GM23338 (cell line): ENCODE results near the gene BTNL8. TPM values are rescaled to one million over a fixed set of nuclear protein-coding genes. Genes with fewer than 3 reads are reported as not detected.

Experiments
- ATAC-seq: fragments of 200-7000 bp; cut with Tn5 transposase; 3 replicates; pipeline ENCODE4 v1.9.1; 2020
- DNase-seq: peaks from one replicate; pipeline ENCODE4 v3.0.0-alpha.2; 2015; ENCODE audit warnings: low spot score
- H2AFZ ChIP-seq: fragments of 200-600 bp; sonication (generic); 2 replicates; pipeline ENCODE4 v1.8.0; 2016; ENCODE audit warnings: antibody characterized with exemption, mild to moderate bottlenecking, moderate library complexity
- H3F3A ChIP-seq: fragments of 200-600 bp; sonication (generic); replicated peaks from 2 replicates; pipeline ENCODE4 v1.8.0; 2017; ENCODE audit warnings: antibody characterized with exemption, mixed run types, low read depth
- H3K27ac ChIP-seq: fragments of 200-600 bp; sonication (generic); 2 replicates; pipeline ENCODE4 v1.6.1; 2016; ENCODE audit warnings: low read depth
- H3K27me3 ChIP-seq: fragments of 200-600 bp; sonication (generic); 2 replicates; pipeline ENCODE4 v1.8.0; 2016; ENCODE audit warnings: mild to moderate bottlenecking, mixed run types, moderate library complexity; ENCODE audit not compliant: insufficient read depth
- H3K36me3 ChIP-seq: fragments of 200-600 bp; sonication (generic); 2 replicates; pipeline ENCODE4 v1.8.0; 2016; ENCODE audit warnings: mild to moderate bottlenecking; ENCODE audit not compliant: insufficient read depth
- H3K4me1 ChIP-seq: fragments of 200-600 bp; sonication (generic); 2 replicates; pipeline ENCODE4 v1.8.0; 2016; ENCODE audit warnings: mild to moderate bottlenecking, moderate library complexity; ENCODE audit not compliant: insufficient read depth
- H3K4me2 ChIP-seq: fragments of 200-600 bp; sonication (generic); 2 replicates; pipeline ENCODE4 v1.7.1; 2017; ENCODE audit warnings: mixed run types
- H3K4me3 ChIP-seq: fragments of 200-600 bp; sonication (generic); 2 replicates; pipeline ENCODE4 v1.6.1; 2016; ENCODE audit warnings: mixed run types
- H3K79me2 ChIP-seq: fragments of 200-600 bp; sonication (generic); replicated peaks from 2 replicates; pipeline ENCODE4 v1.8.0; 2017; ENCODE audit warnings: mild to moderate bottlenecking; ENCODE audit not compliant: insufficient read depth
- H3K9me2 ChIP-seq: fragments of 200-600 bp; sonication (generic); 2 replicates; pipeline ENCODE4 v1.8.0; 2017; ENCODE audit not compliant: insufficient read depth
- H4K20me1 ChIP-seq: fragments of 200-600 bp; sonication (generic); replicated peaks from 2 replicates; pipeline ENCODE4 v1.8.0; 2017; ENCODE audit warnings: mild to moderate bottlenecking; ENCODE audit not compliant: insufficient read depth
- H3K27ac Mint-ChIP-seq: 2 replicates; pipeline ENCODE4 v1.8.0; 2020; ENCODE audit warnings: inconsistent platforms, mild to moderate bottlenecking, moderate library complexity, mixed read lengths
- H3K27me3 Mint-ChIP-seq: 3 replicates; pipeline ENCODE4 v1.8.0; 2022; ENCODE audit warnings: low read depth, mild to moderate bottlenecking, moderate library complexity, mixed read lengths, inconsistent platforms; ENCODE audit not compliant: insufficient read depth, poor library complexity
- H3K36me3 Mint-ChIP-seq: 3 replicates; pipeline ENCODE4 v1.8.0; 2021; ENCODE audit warnings: low read depth, mild to moderate bottlenecking, inconsistent platforms, moderate library complexity, mixed read lengths
- H3K4me1 Mint-ChIP-seq: 3 replicates; pipeline ENCODE4 v1.8.0; 2020; ENCODE audit warnings: mild to moderate bottlenecking, inconsistent platforms, mixed read lengths
- H3K4me3 Mint-ChIP-seq: 3 replicates; pipeline ENCODE4 v1.8.0; 2021; ENCODE audit warnings: moderate library complexity, mild to moderate bottlenecking, inconsistent platforms, mixed read lengths
- H3K9me3 Mint-ChIP-seq: 3 replicates; pipeline ENCODE4 v1.8.0; 2020; ENCODE audit warnings: moderate library complexity, mild to moderate bottlenecking, inconsistent platforms, mixed read lengths
- CREB1 ChIP-seq: fragments of 250-450 bp; sonication (Bioruptor Pico); IDR thresholded peaks from 2 replicates; pipeline ENCODE4 v1.5.0; 2020; ENCODE audit warnings: low read depth, mild to moderate bottlenecking, moderate library complexity
- CTCF ChIP-seq, 2 experiments: fragments of 200-600 bp in 1 of 2; sonication (generic) in 1 of 2; conservative IDR thresholded peaks; 2 replicates each; pipeline versions ENCODE4 v1.5.1 to v1.6.1; 2016 to 2017; ENCODE audit warnings: antibody characterized with exemption in 2 of 2, low read depth in 2 of 2, mild to moderate bottlenecking in 2 of 2, moderate library complexity in 1 of 2
- ETS1 ChIP-seq: IDR thresholded peaks from 2 replicates; pipeline ENCODE4 v1.6.1; 2016; ENCODE audit warnings: antibody characterized with exemption
- EZH2 ChIP-seq: fragments of 200-600 bp; sonication (generic); IDR thresholded peaks from one replicate; pipeline ENCODE4 v1.8.0; 2017; ENCODE audit warnings: antibody characterized with exemption, mild to moderate bottlenecking, low read depth; ENCODE audit not compliant: unreplicated experiment
- EZH2phosphoT487 ChIP-seq: fragments of 200-600 bp; sonication (generic); IDR thresholded peaks from one replicate; pipeline ENCODE4 v1.8.1; 2018; ENCODE audit warnings: antibody characterized with exemption; ENCODE audit not compliant: unreplicated experiment
- JUNB ChIP-seq: IDR thresholded peaks from one replicate; pipeline ENCODE4 v1.6.1; 2016; ENCODE audit warnings: antibody characterized with exemption; ENCODE audit not compliant: unreplicated experiment
- NANOG ChIP-seq: IDR thresholded peaks from 2 replicates; pipeline ENCODE4 v1.6.1; 2016; ENCODE audit warnings: antibody characterized with exemption, borderline replicate concordance
- POLR2AphosphoS5 ChIP-seq: IDR thresholded peaks from 2 replicates; pipeline ENCODE4 v1.6.1; 2016; ENCODE audit warnings: antibody characterized with exemption, low read depth
- STAT1 ChIP-seq: IDR thresholded peaks from one replicate; pipeline ENCODE4 v1.6.1; 2016; ENCODE audit warnings: antibody characterized with exemption; ENCODE audit not compliant: unreplicated experiment
- ZNF114 ChIP-seq: fragments of 250-450 bp; sonication (Bioruptor Pico); IDR thresholded peaks from 2 replicates; pipeline ENCODE4 v1.5.0; 2020; ENCODE audit warnings: mild to moderate bottlenecking, moderate library complexity
- ZNF331 ChIP-seq: fragments of 250-450 bp; sonication (Bioruptor Pico); IDR thresholded peaks from 2 replicates; pipeline ENCODE4 v1.5.0; 2020; ENCODE audit warnings: low read depth, mild to moderate bottlenecking, moderate library complexity
- polyA plus RNA-seq: library from polyadenylated mRNA; unstranded; fragments of >200 nt; fragmentation: Nextera tagmentation; extraction: Ambion mirVana; gene quantifications from 2 replicates; pipeline ENCODE4 v1.2.1, GENCODE V29; 2016
- total RNA-seq: library from RNA; depleted of rRNA; stranded (reverse); fragments of >200 nt; shearing (Covaris generic); gene quantifications from 2 replicates; pipeline ENCODE4 v1.2.3, GENCODE V29; 2014
- TF ChIP-seq, protein P1 (sequence below): IDR thresholded peaks from one replicate; pipeline ENCODE4 v1.6.1; 2018; ENCODE audit warnings: antibody characterized with exemption; ENCODE audit not compliant: unreplicated experiment
- TF ChIP-seq, protein P2 (sequence below): fragments of 250-450 bp; sonication (Bioruptor Pico); IDR thresholded peaks from 2 replicates; pipeline ENCODE4 v1.5.0; 2020; ENCODE audit warnings: mild to moderate bottlenecking, moderate library complexity

BTNL8 gene
- total and polyA plus RNA-seq, 2 experiments from 2014 or later, result 0.23 TPM; not detected in 1

DNA sequence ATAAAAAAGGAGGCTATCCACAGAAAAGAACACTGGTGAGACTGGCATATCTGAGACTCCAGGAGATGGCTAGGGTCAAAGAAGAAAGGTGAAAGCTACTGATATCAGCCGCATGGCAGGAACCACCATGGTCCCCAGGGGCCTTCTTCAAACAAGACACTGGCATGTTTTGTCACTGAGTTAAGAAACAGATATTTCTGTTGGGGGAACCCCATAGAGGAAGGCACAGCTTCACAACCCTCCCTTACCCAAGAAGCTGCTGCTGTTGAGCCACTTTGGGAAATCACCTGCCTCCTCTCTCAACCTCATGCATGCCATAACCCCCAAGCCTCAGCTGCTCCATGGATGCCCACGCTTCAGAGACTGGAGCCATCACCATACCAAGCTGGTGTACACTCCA lies 76.4 kb downstream of the BTNL8 start:
- Mint-ChIP-seq H3K4me3 (no peak overlapping the region), H3K4me1 (no peaks in the 10 kb centered on the region), H3K27me3 (no peaks in the 10 kb centered on the region), H3K27ac (no peak overlapping the region), H3K9me3 (no peaks in the 10 kb centered on the region), H3K36me3 (no peaks in the 10 kb centered on the region)
- DNase-seq (no peak), ATAC-seq (no peak)
- Histone ChIP-seq H3K9me2 (no peaks in the 10 kb centered on the region), H3K79me2 (no peaks in the 10 kb centered on the region), H3K4me1 (no peaks in the 10 kb centered on the region), H2AFZ (no peak overlapping the region), H3K4me2 (no peak overlapping the region), H4K20me1 (no peaks in the 10 kb centered on the region), H3K27ac (no peak overlapping the region), H3F3A (no peaks in the 10 kb centered on the region), H3K27me3 (no peaks in the 10 kb centered on the region), H3K4me3 (no peak overlapping the region), H3K36me3 (no peaks in the 10 kb centered on the region)
- no peak for TF ChIP-seq EZH2
- TF ChIP-seq, protein P1, sequence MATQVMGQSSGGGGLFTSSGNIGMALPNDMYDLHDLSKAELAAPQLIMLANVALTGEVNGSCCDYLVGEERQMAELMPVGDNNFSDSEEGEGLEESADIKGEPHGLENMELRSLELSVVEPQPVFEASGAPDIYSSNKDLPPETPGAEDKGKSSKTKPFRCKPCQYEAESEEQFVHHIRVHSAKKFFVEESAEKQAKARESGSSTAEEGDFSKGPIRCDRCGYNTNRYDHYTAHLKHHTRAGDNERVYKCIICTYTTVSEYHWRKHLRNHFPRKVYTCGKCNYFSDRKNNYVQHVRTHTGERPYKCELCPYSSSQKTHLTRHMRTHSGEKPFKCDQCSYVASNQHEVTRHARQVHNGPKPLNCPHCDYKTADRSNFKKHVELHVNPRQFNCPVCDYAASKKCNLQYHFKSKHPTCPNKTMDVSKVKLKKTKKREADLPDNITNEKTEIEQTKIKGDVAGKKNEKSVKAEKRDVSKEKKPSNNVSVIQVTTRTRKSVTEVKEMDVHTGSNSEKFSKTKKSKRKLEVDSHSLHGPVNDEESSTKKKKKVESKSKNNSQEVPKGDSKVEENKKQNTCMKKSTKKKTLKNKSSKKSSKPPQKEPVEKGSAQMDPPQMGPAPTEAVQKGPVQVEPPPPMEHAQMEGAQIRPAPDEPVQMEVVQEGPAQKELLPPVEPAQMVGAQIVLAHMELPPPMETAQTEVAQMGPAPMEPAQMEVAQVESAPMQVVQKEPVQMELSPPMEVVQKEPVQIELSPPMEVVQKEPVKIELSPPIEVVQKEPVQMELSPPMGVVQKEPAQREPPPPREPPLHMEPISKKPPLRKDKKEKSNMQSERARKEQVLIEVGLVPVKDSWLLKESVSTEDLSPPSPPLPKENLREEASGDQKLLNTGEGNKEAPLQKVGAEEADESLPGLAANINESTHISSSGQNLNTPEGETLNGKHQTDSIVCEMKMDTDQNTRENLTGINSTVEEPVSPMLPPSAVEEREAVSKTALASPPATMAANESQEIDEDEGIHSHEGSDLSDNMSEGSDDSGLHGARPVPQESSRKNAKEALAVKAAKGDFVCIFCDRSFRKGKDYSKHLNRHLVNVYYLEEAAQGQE, result no peak
- TF ChIP-seq POLR2AphosphoS5, result no peak
- no peak for TF ChIP-seq EZH2phosphoT487
- TF ChIP-seq NANOG, result no peak
- TF ChIP-seq ZNF331 (CRISPR knock-in tag), result no peak
- no peak for TF ChIP-seq CTCF (conservative IDR thresholded peaks at IDR 0.05; ENCODE audit: low read depth in 2 of 2)
- TF ChIP-seq, protein P2, sequence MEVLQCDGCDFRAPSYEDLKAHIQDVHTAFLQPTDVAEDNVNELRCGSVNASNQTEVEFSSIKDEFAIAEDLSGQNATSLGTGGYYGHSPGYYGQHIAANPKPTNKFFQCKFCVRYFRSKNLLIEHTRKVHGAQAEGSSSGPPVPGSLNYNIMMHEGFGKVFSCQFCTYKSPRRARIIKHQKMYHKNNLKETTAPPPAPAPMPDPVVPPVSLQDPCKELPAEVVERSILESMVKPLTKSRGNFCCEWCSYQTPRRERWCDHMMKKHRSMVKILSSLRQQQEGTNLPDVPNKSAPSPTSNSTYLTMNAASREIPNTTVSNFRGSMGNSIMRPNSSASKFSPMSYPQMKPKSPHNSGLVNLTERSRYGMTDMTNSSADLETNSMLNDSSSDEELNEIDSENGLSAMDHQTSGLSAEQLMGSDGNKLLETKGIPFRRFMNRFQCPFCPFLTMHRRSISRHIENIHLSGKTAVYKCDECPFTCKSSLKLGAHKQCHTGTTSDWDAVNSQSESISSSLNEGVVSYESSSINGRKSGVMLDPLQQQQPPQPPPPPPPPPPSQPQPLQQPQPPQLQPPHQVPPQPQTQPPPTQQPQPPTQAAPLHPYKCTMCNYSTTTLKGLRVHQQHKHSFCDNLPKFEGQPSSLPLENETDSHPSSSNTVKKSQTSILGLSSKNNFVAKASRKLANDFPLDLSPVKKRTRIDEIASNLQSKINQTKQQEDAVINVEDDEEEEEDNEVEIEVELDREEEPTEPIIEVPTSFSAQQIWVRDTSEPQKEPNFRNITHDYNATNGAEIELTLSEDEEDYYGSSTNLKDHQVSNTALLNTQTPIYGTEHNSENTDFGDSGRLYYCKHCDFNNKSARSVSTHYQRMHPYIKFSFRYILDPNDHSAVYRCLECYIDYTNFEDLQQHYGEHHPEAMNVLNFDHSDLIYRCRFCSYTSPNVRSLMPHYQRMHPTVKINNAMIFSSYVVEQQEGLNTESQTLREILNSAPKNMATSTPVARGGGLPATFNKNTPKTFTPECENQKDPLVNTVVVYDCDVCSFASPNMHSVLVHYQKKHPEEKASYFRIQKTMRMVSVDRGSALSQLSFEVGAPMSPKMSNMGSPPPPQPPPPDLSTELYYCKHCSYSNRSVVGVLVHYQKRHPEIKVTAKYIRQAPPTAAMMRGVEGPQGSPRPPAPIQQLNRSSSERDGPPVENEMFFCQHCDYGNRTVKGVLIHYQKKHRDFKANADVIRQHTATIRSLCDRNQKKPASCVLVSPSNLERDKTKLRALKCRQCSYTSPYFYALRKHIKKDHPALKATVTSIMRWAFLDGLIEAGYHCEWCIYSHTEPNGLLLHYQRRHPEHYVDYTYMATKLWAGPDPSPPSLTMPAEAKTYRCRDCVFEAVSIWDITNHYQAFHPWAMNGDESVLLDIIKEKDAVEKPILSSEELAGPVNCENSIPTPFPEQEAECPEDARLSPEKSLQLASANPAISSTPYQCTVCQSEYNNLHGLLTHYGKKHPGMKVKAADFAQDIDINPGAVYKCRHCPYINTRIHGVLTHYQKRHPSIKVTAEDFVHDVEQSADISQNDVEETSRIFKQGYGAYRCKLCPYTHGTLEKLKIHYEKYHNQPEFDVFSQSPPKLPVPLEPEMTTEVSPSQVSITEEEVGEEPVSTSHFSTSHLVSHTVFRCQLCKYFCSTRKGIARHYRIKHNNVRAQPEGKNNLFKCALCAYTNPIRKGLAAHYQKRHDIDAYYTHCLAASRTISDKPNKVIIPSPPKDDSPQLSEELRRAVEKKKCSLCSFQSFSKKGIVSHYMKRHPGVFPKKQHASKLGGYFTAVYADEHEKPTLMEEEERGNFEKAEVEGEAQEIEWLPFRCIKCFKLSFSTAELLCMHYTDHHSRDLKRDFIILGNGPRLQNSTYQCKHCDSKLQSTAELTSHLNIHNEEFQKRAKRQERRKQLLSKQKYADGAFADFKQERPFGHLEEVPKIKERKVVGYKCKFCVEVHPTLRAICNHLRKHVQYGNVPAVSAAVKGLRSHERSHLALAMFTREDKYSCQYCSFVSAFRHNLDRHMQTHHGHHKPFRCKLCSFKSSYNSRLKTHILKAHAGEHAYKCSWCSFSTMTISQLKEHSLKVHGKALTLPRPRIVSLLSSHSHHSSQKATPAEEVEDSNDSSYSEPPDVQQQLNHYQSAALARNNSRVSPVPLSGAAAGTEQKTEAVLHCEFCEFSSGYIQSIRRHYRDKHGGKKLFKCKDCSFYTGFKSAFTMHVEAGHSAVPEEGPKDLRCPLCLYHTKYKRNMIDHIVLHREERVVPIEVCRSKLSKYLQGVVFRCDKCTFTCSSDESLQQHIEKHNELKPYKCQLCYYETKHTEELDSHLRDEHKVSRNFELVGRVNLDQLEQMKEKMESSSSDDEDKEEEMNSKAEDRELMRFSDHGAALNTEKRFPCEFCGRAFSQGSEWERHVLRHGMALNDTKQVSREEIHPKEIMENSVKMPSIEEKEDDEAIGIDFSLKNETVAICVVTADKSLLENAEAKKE (CRISPR knock-in tag), result no peak
- no peak for TF ChIP-seq ZNF114
- no peak for TF ChIP-seq STAT1
- no peak for TF ChIP-seq JUNB
- TF ChIP-seq ETS1, result no peak
- TF ChIP-seq CREB1 (CRISPR knock-in tag), result no peak
